MCF 10A (cell line): Measurements from ENCODE around the gene FAM13A. TPM values are rescaled to one million over a fixed set of nuclear protein-coding genes. Genes with fewer than 3 reads are reported as not detected.
"Not testable (repeated sequence)": the region's sequence is repeated elsewhere in the genome, so short reads cannot be mapped to it uniquely, and the experiment has no call there.

Source experiments
- BruUV-seq: library from RNA; stranded (reverse); fragments of 400-500 nt; replicated peaks from 2 replicates; lab custom pipeline; 2021; lab: Mats Ljungman, UMichigan
- CTCF ChIA-PET: fragments of 300-600 bp; sonication (Branson Sonifier 250); formaldehyde crosslinking; extraction: SDS; loops from one replicate; lab custom pipeline; 2021; ENCODE audit warnings: antibody characterized with exemption, inconsistent platforms; lab: Yijun Ruan, JAX
- POLR2A ChIA-PET: fragments of 300-600, 350-650 bp; sonication (Branson Sonifier 250); formaldehyde crosslinking; extraction: SDS; loops from one replicate; lab custom pipeline; 2020; ENCODE audit warnings: antibody characterized with exemption, inconsistent platforms; lab: Yijun Ruan, JAX
- DNase-seq: peaks from one replicate; pipeline ENCODE4 v3.0.0-alpha.2; 2018; ENCODE audit not compliant: unreplicated experiment
- H3K27ac Mint-ChIP-seq: one replicate; pipeline ENCODE4 v1.8.0; 2022; ENCODE audit warnings: mild to moderate bottlenecking, low read depth, mixed read lengths; ENCODE audit not compliant: unreplicated experiment
- H3K27me3 Mint-ChIP-seq: one replicate; pipeline ENCODE4 v1.8.0; 2022; ENCODE audit warnings: mixed read lengths; ENCODE audit not compliant: insufficient read depth, unreplicated experiment
- H3K36me3 Mint-ChIP-seq: one replicate; pipeline ENCODE4 v1.8.0; 2022; ENCODE audit warnings: mild to moderate bottlenecking, moderate library complexity, mixed read lengths; ENCODE audit not compliant: insufficient read depth, unreplicated experiment
- H3K4me1 Mint-ChIP-seq: one replicate; pipeline ENCODE4 v1.8.0; 2022; ENCODE audit warnings: mixed read lengths; ENCODE audit not compliant: insufficient read depth, unreplicated experiment
- H3K4me3 Mint-ChIP-seq: one replicate; pipeline ENCODE4 v1.8.0; 2022; ENCODE audit warnings: mild to moderate bottlenecking, moderate library complexity, mixed read lengths; ENCODE audit not compliant: unreplicated experiment
- H3K9me3 Mint-ChIP-seq: one replicate; pipeline ENCODE4 v1.8.0; 2022; ENCODE audit warnings: mixed read lengths; ENCODE audit not compliant: unreplicated experiment
- intact Hi-C: fragments of 100-400 bp; cut with micrococcal nuclease; formaldehyde crosslinking; loops from 2 replicates; pipeline ENCODE4 v1.14.1; 2022
- total RNA-seq: library from RNA; stranded (reverse); gene quantifications from 2 replicates; pipeline ENCODE4 v1.2.3, GENCODE V29; 2022
- TF ChIP-seq, protein P1 (sequence below): fragments of 200-600 bp; IDR thresholded peaks from one replicate; pipeline ENCODE4 v1.8.0; 2022; ENCODE audit warnings: antibody characterized with exemption, mild to moderate bottlenecking; ENCODE audit not compliant: unreplicated experiment

FAM13A gene
- total RNA-seq, 1 experiment from 2014 or later = 11.1 TPM

DNA sequence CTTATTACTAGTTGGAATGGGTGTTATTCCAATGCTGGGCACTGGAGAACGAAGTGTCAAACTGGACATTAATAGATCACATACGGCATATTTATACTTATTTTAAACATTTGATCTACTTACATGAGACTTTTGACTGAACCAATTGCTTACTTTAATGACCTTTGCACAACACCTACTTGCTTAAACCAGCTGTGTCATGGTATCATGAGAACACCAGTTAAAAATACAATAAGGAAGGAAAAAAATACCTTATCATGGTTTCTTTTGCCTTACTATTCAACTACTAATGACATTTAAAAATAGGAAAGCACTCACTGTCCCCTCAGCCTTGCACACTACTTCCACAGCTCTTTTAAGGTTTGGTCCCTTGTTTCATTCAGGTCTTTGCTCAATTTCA is 146.9 kb downstream of the FAM13A start:
- no peak overlapping the region for H3K4me3 Mint-ChIP-seq
- H3K36me3 Mint-ChIP-seq = peaks cover 7% of the 10 kb centered on the region
- H3K27ac Mint-ChIP-seq = no peak overlapping the region
- H3K27me3 Mint-ChIP-seq = no peaks in the 10 kb centered on the region
- intact Hi-C loops = no loop called here
- CTCF ChIA-PET = interaction anchor here (0.9 kb wide), 1 partner anchor 113 kb away, joined by 3 read pairs; no protein-coding TSS in a partner anchor
- POLR2A ChIA-PET = interaction anchor here (0.6 kb wide), 1 partner anchor 107 kb away, joined by 4 read pairs; no protein-coding TSS in a partner anchor
- DNase-seq = no peak
- no peaks in the 10 kb centered on the region for H3K9me3 Mint-ChIP-seq
- TF ChIP-seq, protein P1, sequence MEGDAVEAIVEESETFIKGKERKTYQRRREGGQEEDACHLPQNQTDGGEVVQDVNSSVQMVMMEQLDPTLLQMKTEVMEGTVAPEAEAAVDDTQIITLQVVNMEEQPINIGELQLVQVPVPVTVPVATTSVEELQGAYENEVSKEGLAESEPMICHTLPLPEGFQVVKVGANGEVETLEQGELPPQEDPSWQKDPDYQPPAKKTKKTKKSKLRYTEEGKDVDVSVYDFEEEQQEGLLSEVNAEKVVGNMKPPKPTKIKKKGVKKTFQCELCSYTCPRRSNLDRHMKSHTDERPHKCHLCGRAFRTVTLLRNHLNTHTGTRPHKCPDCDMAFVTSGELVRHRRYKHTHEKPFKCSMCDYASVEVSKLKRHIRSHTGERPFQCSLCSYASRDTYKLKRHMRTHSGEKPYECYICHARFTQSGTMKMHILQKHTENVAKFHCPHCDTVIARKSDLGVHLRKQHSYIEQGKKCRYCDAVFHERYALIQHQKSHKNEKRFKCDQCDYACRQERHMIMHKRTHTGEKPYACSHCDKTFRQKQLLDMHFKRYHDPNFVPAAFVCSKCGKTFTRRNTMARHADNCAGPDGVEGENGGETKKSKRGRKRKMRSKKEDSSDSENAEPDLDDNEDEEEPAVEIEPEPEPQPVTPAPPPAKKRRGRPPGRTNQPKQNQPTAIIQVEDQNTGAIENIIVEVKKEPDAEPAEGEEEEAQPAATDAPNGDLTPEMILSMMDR = no peak
- BruUV-seq = no TSS peak
- no peaks in the 10 kb centered on the region for H3K4me1 Mint-ChIP-seq

DNA sequence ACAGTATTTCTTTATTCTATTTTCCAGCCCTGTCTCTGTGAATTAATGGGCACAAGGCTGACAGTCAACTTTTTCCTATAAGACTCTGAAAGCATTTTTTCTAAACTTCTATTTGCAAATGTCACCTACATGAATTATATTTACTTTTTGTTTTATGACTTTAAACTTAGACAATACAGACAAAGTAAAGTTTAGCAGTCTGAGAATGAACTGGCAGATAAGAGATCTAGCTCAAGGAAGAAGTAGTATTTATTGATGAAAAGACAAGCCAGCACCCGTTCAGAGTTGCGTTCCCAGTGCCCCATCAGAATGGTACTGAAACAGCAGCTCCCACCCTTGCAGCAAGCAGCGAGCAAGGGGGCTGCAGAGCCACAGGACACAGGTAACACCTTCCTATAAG is 148.5 kb downstream of the FAM13A start:
- H3K36me3 Mint-ChIP-seq = peaks cover 7% of the 10 kb centered on the region

DNA sequence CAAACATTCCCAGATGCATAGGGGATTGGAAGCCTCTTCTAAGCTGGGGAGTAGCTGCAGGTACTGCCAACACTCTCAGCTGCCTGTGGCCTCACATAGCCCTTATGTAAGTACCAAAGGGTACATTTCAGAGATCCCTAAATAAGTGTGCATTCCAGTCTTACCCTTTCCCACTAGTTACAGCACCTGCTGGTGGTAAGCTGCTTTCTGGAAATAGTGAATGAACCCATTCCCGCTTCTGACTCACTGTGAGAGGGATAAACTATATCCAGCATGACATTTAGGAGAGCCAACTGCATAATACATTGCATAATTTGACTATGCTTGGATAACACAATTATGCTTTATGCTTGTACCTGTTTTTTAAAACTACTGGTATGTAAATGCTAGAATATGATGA is 149.0 kb downstream of the FAM13A start:
- peaks cover 3% of the 10 kb centered on the region for H3K9me3 Mint-ChIP-seq

More for the DNA sequence above, 148.5 kb downstream of the FAM13A start:
- TF ChIP-seq, protein P1 = no peak
- intact Hi-C loops = no loop called here
- no TSS peak for BruUV-seq
- ChIA-PET POLR2A (interaction anchor here (0.6 to 1.1 kb wide), 2 partner anchors 55 to 282 kb away, joined by 3 read pairs; no protein-coding TSS in a partner anchor), CTCF (no interaction called here)
- Mint-ChIP-seq H3K4me1 (no peaks in the 10 kb centered on the region), H3K4me3 (no peak overlapping the region), H3K27ac (no peak overlapping the region), H3K27me3 (no peaks in the 10 kb centered on the region), H3K9me3 (no peaks in the 10 kb centered on the region)
- DNase-seq = no peak

DNA sequence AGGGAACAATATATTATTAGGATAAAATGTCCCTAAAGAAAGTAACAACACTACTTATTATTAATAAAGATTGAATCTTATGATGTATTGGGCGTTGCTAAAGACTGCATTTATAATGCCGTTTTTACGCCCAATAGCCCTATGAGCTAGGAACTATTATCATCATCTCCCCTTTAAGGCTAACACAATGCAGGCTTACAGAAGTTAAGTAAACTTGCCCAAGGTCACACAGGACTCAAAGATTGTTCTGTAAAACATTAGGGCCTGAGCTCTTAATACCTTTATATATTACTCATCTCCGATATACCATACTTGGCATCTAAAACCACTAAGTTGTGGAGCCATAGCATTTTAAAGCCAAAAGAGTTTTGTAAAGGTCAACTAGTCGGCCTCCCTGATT is 149.5 kb downstream of the FAM13A start:
- no peak for DNase-seq
- Mint-ChIP-seq H3K27me3 (no peaks in the 10 kb centered on the region), H3K27ac (no peak overlapping the region), H3K9me3 (peaks cover 8% of the 10 kb centered on the region), H3K36me3 (peaks cover 7% of the 10 kb centered on the region), H3K4me3 (no peak overlapping the region), H3K4me1 (no peaks in the 10 kb centered on the region)
- intact Hi-C loops = no loop called here
- ChIA-PET CTCF (interaction anchor here (0.6 kb wide), 1 partner anchor 89 kb away, joined by 3 read pairs; no protein-coding TSS in a partner anchor), POLR2A (interaction anchor here (1.1 kb wide), 1 partner anchor 56 kb away, joined by 3 read pairs; no protein-coding TSS in a partner anchor)
- BruUV-seq = no TSS peak
- TF ChIP-seq, protein P1 = no peak

More for the DNA sequence above, 149.0 kb downstream of the FAM13A start:
- Mint-ChIP-seq H3K4me1 (no peaks in the 10 kb centered on the region), H3K36me3 (peaks cover 7% of the 10 kb centered on the region), H3K4me3 (no peak overlapping the region), H3K27ac (no peak overlapping the region), H3K27me3 (no peaks in the 10 kb centered on the region)
- TF ChIP-seq, protein P1 = no peak
- ChIA-PET CTCF (interaction anchor here (0.6 kb wide), 1 partner anchor 89 kb away, joined by 3 read pairs; no protein-coding TSS in a partner anchor), POLR2A (interaction anchor here (0.6 to 1.1 kb wide), 2 partner anchors 56 to 283 kb away, joined by 3 read pairs; no protein-coding TSS in a partner anchor)
- intact Hi-C loops = no loop called here
- BruUV-seq = no TSS peak
- peak; percentile 38 for DNase-seq

DNA sequence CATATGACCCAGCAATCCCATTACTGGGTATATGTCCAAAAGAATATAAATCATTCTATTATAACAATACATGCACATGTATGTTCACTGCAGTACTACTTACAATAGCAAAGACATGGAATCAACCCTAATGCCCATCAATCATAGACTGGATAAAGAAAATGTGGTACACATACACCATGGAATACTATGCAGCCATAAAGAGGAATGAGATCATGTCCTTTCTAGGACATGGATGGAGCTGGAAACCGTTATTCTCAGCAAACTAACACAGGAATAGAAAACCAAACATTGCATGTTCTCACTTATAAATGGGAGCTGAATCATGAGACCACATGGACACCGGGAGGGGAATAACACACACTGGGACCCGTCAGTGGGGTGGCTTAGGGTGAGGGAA is 152.7 kb downstream of the FAM13A start:
- Mint-ChIP-seq H3K4me1 (peaks cover 13% of the 10 kb centered on the region), H3K9me3 (peaks cover 33% of the 10 kb centered on the region)
- ChIA-PET POLR2A (interaction anchor here (1.1 kb wide), 1 partner anchor 23 kb away, joined by 3 read pairs; no protein-coding TSS in a partner anchor), CTCF (interaction anchor here (0.6 kb wide), 1 partner anchor 80 kb away, joined by 3 read pairs; no protein-coding TSS in a partner anchor)
- H3K36me3 Mint-ChIP-seq, BruUV-seq, H3K27ac Mint-ChIP-seq, DNase-seq, H3K4me3 Mint-ChIP-seq, intact Hi-C loops, H3K27me3 Mint-ChIP-seq: not testable (repeated sequence)
